VCaP (cell line): Measurements from ENCODE around the gene STK11IP.

ENCODE experiments used
- H3K27ac ChIP-seq: fragments of 450-650 bp; 2 replicates; pipeline ENCODE4 v1.5.1; 2017
- CTCF ChIP-seq: fragments of 450-650 bp; conservative IDR thresholded peaks from 2 replicates; pipeline ENCODE4 v1.5.1; 2017; ENCODE audit warnings: mild to moderate bottlenecking, moderate library complexity

Gene STK11IP

DNA sequence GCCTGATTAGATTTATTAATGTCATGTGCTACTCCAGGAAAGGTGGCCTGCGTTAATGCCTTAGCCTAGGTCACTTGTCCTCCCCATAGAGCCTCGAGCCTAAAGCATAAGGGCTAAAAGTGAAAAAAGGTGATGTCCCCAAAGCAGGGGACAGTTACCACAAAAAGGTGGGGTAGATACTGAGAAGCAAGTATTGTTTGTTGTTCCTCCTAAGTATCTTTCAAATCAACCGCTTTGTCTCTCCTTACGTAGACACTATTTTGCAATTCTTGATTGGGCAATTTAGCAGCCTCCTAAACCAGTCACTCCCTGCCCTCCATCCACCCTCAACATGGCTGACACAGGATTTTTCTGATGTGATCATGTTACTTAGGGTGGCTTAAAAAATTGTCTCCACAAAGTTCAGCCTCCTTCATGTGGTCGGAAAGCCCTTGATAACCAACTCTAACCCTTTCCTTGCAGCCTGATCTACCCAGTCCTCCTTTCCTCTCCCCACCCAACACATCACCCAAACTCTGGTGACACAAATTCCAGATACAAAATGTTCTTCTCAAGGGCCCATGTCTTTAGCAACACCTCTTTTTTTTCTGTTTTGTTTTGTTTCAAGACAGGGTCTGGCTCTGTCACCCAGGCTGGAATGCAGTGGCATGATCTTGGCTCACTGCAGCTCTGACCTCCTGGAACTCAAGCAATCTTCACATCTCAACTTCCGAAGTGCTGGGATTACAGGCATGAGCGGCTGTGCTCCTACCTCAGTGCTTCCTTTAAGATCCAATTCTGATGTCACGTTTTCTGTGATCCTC, 18.6 kb upstream of the STK11IP start:
- H3K27ac ChIP-seq = no peak overlapping the region
- TF ChIP-seq CTCF = no peak

DNA sequence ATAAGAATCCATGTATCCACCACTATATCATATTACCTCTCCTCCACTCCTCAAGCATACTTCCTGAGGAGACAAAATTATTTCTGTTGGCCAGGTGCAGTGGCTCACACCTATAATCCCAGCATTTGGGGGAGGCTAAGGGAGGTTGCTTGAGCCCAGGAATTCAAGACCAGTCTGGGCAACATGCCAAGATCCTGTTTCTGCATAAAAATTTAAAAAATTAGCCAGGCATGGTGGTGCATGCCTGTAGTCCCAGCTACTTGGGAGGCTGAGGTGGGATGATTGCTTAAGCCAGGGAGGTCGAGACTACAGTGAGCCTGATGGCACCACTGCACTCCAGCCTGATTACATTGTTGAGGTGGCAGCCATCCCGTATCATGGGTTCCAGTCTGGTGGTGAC, 16.3 kb upstream of the STK11IP start:
- no peak overlapping the region for H3K27ac ChIP-seq

DNA sequence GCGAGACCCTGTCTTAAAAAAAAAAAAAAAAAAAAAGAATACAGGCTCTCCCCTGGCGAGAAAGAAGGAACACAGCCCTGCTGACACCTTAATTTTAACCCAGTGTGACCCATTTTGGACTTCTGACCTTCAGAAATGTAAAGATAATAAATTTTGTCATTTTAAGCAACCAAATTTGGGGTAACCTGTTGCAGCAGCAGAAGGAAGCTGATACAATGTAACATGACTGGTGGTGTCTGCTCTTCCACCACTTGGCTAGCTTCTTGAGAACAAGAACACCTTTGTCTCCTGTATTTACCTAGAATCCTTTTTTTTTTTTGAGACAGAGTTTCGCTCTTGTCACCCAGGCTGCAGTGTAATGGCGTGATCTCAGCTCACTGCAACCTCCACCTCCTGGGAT, 6.6 kb upstream of the STK11IP start:
- TF ChIP-seq CTCF = no peak
- no peak overlapping the region for H3K27ac ChIP-seq

More for the DNA sequence above, 16.3 kb upstream of the STK11IP start:
- TF ChIP-seq CTCF = no peak

GRCh38 chr2:219592736-219593135, 4.9 kb upstream of the STK11IP start:
- no peak overlapping the region for H3K27ac ChIP-seq
- no peak for TF ChIP-seq CTCF

DNA sequence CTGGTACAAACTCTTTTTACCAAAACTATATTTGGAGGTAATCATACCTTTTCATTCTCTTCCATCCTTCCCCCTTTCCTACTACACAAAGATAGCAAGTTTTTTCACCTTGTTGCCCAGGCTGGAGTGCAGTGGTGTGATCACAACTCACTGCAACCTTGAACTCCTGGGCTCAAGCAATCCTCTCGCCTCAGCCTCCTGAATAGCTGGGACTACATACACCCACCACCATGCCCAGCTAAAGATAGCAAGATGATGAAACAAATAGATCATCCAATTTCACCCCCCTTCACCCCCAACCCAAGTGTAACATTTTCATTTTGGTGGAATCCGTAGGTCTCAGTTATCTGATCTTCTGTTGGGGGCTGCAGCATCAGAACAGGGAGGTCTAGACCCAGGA, 4.5 kb upstream of the STK11IP start:
- no peak overlapping the region for H3K27ac ChIP-seq
- TF ChIP-seq CTCF = no peak

- H3K27ac ChIP-seq = no peak overlapping the region
These were observed 2.4 kb upstream of the STK11IP start for GRCh38 chr2:219595256-219595655.

More at GRCh38 chr2:219595256-219595655, 2.4 kb upstream of the STK11IP start:
- TF ChIP-seq CTCF = no peak
